GM23338 (cell line): ENCODE results near the gene KRT83. TPM values are rescaled to one million over a fixed set of nuclear protein-coding genes. Genes with fewer than 3 reads are reported as not detected.

Source experiments
- ATAC-seq: fragments of 200-7000 bp; cut with Tn5 transposase; 3 replicates; pipeline ENCODE4 v1.9.1; 2020
- DNase-seq: peaks from one replicate; pipeline ENCODE4 v3.0.0-alpha.2; 2015; ENCODE audit warnings: low spot score
- H2AFZ ChIP-seq: fragments of 200-600 bp; sonication (generic); 2 replicates; pipeline ENCODE4 v1.8.0; 2016; ENCODE audit warnings: antibody characterized with exemption, mild to moderate bottlenecking, moderate library complexity
- H3F3A ChIP-seq: fragments of 200-600 bp; sonication (generic); replicated peaks from 2 replicates; pipeline ENCODE4 v1.8.0; 2017; ENCODE audit warnings: antibody characterized with exemption, mixed run types, low read depth
- H3K27ac ChIP-seq: fragments of 200-600 bp; sonication (generic); 2 replicates; pipeline ENCODE4 v1.6.1; 2016; ENCODE audit warnings: low read depth
- H3K27me3 ChIP-seq: fragments of 200-600 bp; sonication (generic); 2 replicates; pipeline ENCODE4 v1.8.0; 2016; ENCODE audit warnings: mild to moderate bottlenecking, mixed run types, moderate library complexity; ENCODE audit not compliant: insufficient read depth
- H3K36me3 ChIP-seq: fragments of 200-600 bp; sonication (generic); 2 replicates; pipeline ENCODE4 v1.8.0; 2016; ENCODE audit warnings: mild to moderate bottlenecking; ENCODE audit not compliant: insufficient read depth
- H3K4me1 ChIP-seq: fragments of 200-600 bp; sonication (generic); 2 replicates; pipeline ENCODE4 v1.8.0; 2016; ENCODE audit warnings: mild to moderate bottlenecking, moderate library complexity; ENCODE audit not compliant: insufficient read depth
- H3K4me2 ChIP-seq: fragments of 200-600 bp; sonication (generic); 2 replicates; pipeline ENCODE4 v1.7.1; 2017; ENCODE audit warnings: mixed run types
- H3K4me3 ChIP-seq: fragments of 200-600 bp; sonication (generic); 2 replicates; pipeline ENCODE4 v1.6.1; 2016; ENCODE audit warnings: mixed run types
- H3K79me2 ChIP-seq: fragments of 200-600 bp; sonication (generic); replicated peaks from 2 replicates; pipeline ENCODE4 v1.8.0; 2017; ENCODE audit warnings: mild to moderate bottlenecking; ENCODE audit not compliant: insufficient read depth
- H3K9me2 ChIP-seq: fragments of 200-600 bp; sonication (generic); 2 replicates; pipeline ENCODE4 v1.8.0; 2017; ENCODE audit not compliant: insufficient read depth
- H4K20me1 ChIP-seq: fragments of 200-600 bp; sonication (generic); replicated peaks from 2 replicates; pipeline ENCODE4 v1.8.0; 2017; ENCODE audit warnings: mild to moderate bottlenecking; ENCODE audit not compliant: insufficient read depth
- H3K27ac Mint-ChIP-seq: 2 replicates; pipeline ENCODE4 v1.8.0; 2020; ENCODE audit warnings: inconsistent platforms, mild to moderate bottlenecking, moderate library complexity, mixed read lengths
- H3K27me3 Mint-ChIP-seq: 3 replicates; pipeline ENCODE4 v1.8.0; 2022; ENCODE audit warnings: low read depth, mild to moderate bottlenecking, moderate library complexity, mixed read lengths, inconsistent platforms; ENCODE audit not compliant: insufficient read depth, poor library complexity
- H3K36me3 Mint-ChIP-seq: 3 replicates; pipeline ENCODE4 v1.8.0; 2021; ENCODE audit warnings: low read depth, mild to moderate bottlenecking, inconsistent platforms, moderate library complexity, mixed read lengths
- H3K4me1 Mint-ChIP-seq: 3 replicates; pipeline ENCODE4 v1.8.0; 2020; ENCODE audit warnings: mild to moderate bottlenecking, inconsistent platforms, mixed read lengths
- H3K4me3 Mint-ChIP-seq: 3 replicates; pipeline ENCODE4 v1.8.0; 2021; ENCODE audit warnings: moderate library complexity, mild to moderate bottlenecking, inconsistent platforms, mixed read lengths
- H3K9me3 Mint-ChIP-seq: 3 replicates; pipeline ENCODE4 v1.8.0; 2020; ENCODE audit warnings: moderate library complexity, mild to moderate bottlenecking, inconsistent platforms, mixed read lengths
- CREB1 ChIP-seq: fragments of 250-450 bp; sonication (Bioruptor Pico); IDR thresholded peaks from 2 replicates; pipeline ENCODE4 v1.5.0; 2020; ENCODE audit warnings: low read depth, mild to moderate bottlenecking, moderate library complexity
- CTCF ChIP-seq, 2 experiments: fragments of 200-600 bp in 1 of 2; sonication (generic) in 1 of 2; conservative IDR thresholded peaks; 2 replicates each; pipeline versions ENCODE4 v1.5.1 to v1.6.1; 2016 to 2017; ENCODE audit warnings: antibody characterized with exemption in 2 of 2, low read depth in 2 of 2, mild to moderate bottlenecking in 2 of 2, moderate library complexity in 1 of 2
- ETS1 ChIP-seq: IDR thresholded peaks from 2 replicates; pipeline ENCODE4 v1.6.1; 2016; ENCODE audit warnings: antibody characterized with exemption
- EZH2 ChIP-seq: fragments of 200-600 bp; sonication (generic); IDR thresholded peaks from one replicate; pipeline ENCODE4 v1.8.0; 2017; ENCODE audit warnings: antibody characterized with exemption, mild to moderate bottlenecking, low read depth; ENCODE audit not compliant: unreplicated experiment
- JUNB ChIP-seq: IDR thresholded peaks from one replicate; pipeline ENCODE4 v1.6.1; 2016; ENCODE audit warnings: antibody characterized with exemption; ENCODE audit not compliant: unreplicated experiment
- NANOG ChIP-seq: IDR thresholded peaks from 2 replicates; pipeline ENCODE4 v1.6.1; 2016; ENCODE audit warnings: antibody characterized with exemption, borderline replicate concordance
- POLR2AphosphoS5 ChIP-seq: IDR thresholded peaks from 2 replicates; pipeline ENCODE4 v1.6.1; 2016; ENCODE audit warnings: antibody characterized with exemption, low read depth
- REST ChIP-seq: IDR thresholded peaks from one replicate; pipeline ENCODE4 v1.6.1; 2018; ENCODE audit warnings: antibody characterized with exemption; ENCODE audit not compliant: unreplicated experiment
- STAT1 ChIP-seq: IDR thresholded peaks from one replicate; pipeline ENCODE4 v1.6.1; 2016; ENCODE audit warnings: antibody characterized with exemption; ENCODE audit not compliant: unreplicated experiment
- ZNF114 ChIP-seq: fragments of 250-450 bp; sonication (Bioruptor Pico); IDR thresholded peaks from 2 replicates; pipeline ENCODE4 v1.5.0; 2020; ENCODE audit warnings: mild to moderate bottlenecking, moderate library complexity
- ZNF331 ChIP-seq: fragments of 250-450 bp; sonication (Bioruptor Pico); IDR thresholded peaks from 2 replicates; pipeline ENCODE4 v1.5.0; 2020; ENCODE audit warnings: low read depth, mild to moderate bottlenecking, moderate library complexity
- polyA plus RNA-seq: library from polyadenylated mRNA; unstranded; fragments of >200 nt; fragmentation: Nextera tagmentation; extraction: Ambion mirVana; gene quantifications from 2 replicates; pipeline ENCODE4 v1.2.1, GENCODE V29; 2016
- total RNA-seq: library from RNA; depleted of rRNA; stranded (reverse); fragments of >200 nt; shearing (Covaris generic); gene quantifications from 2 replicates; pipeline ENCODE4 v1.2.3, GENCODE V29; 2014

Gene KRT83
- total and polyA plus RNA-seq, 2 experiments from 2014 or later: not detected

GRCh38 chr12:52319097-52319496 lies 2.1 kb downstream of the KRT83 start:
- Mint-ChIP-seq H3K27ac (no peak overlapping the region), H3K36me3 (no peaks in the 10 kb centered on the region), H3K9me3 (no peaks in the 10 kb centered on the region), H3K4me1 (no peaks in the 10 kb centered on the region), H3K4me3 (no peak overlapping the region), H3K27me3 (peaks cover 13% of the 10 kb centered on the region)
- no peaks in the 10 kb centered on the region for H3K4me1 ChIP-seq
- no peaks in the 10 kb centered on the region for H3K27me3 ChIP-seq
- TF ChIP-seq ETS1 (no peak), CTCF (conservative IDR thresholded peaks at IDR 0.05; ENCODE audit: low read depth in 2 of 2) (peak; percentile 10 to 43; a peak in 2 of 4 replicates)
- H3K36me3 ChIP-seq: no peaks in the 10 kb centered on the region
- no peak overlapping the region for H3K27ac ChIP-seq
- H3K9me2 ChIP-seq: no peaks in the 10 kb centered on the region
- no peaks in the 10 kb centered on the region for H3F3A ChIP-seq
- no peak overlapping the region for H3K4me2 ChIP-seq
- no peaks in the 10 kb centered on the region for H3K79me2 ChIP-seq
- H3K4me3 ChIP-seq: no peak overlapping the region
- H2AFZ ChIP-seq: no peak overlapping the region
- DNase-seq: peak; percentile 29
- ATAC-seq: peak; percentile 47
- no peaks in the 10 kb centered on the region for H4K20me1 ChIP-seq

GRCh38 chr12:52318241-52318990 lies 2.8 kb downstream of the KRT83 start:
- no peak overlapping the region for H3K27ac Mint-ChIP-seq
- Histone ChIP-seq H3K4me1 (no peaks in the 10 kb centered on the region), H3F3A (no peaks in the 10 kb centered on the region), H3K79me2 (no peaks in the 10 kb centered on the region), H3K9me2 (no peaks in the 10 kb centered on the region), H4K20me1 (no peaks in the 10 kb centered on the region), H3K36me3 (no peaks in the 10 kb centered on the region), H3K27me3 (no peaks in the 10 kb centered on the region), H3K27ac (no peak overlapping the region), H3K4me3 (no peak overlapping the region), H2AFZ (no peak overlapping the region), H3K4me2 (no peak overlapping the region)
- H3K36me3 Mint-ChIP-seq: no peaks in the 10 kb centered on the region
- H3K4me3 Mint-ChIP-seq: no peak overlapping the region
- ATAC-seq (no peak), DNase-seq (no peak)
- H3K9me3 Mint-ChIP-seq: no peaks in the 10 kb centered on the region
- no peaks in the 10 kb centered on the region for H3K4me1 Mint-ChIP-seq
- peaks cover 14% of the 10 kb centered on the region for H3K27me3 Mint-ChIP-seq
- TF ChIP-seq ETS1 (no peak), POLR2AphosphoS5 (no peak), ZNF114 (CRISPR knock-in tag) (no peak), NANOG (no peak), CREB1 (CRISPR knock-in tag) (no peak), EZH2 (no peak), REST (no peak), STAT1 (no peak), ZNF331 (CRISPR knock-in tag) (no peak), JUNB (no peak)
